ENCODE data around the gene SERPINH1.
A peak's percentile ranks its signal among the peaks of the same experiment; 100 is the strongest.

The SERPINH1 gene

DNA sequence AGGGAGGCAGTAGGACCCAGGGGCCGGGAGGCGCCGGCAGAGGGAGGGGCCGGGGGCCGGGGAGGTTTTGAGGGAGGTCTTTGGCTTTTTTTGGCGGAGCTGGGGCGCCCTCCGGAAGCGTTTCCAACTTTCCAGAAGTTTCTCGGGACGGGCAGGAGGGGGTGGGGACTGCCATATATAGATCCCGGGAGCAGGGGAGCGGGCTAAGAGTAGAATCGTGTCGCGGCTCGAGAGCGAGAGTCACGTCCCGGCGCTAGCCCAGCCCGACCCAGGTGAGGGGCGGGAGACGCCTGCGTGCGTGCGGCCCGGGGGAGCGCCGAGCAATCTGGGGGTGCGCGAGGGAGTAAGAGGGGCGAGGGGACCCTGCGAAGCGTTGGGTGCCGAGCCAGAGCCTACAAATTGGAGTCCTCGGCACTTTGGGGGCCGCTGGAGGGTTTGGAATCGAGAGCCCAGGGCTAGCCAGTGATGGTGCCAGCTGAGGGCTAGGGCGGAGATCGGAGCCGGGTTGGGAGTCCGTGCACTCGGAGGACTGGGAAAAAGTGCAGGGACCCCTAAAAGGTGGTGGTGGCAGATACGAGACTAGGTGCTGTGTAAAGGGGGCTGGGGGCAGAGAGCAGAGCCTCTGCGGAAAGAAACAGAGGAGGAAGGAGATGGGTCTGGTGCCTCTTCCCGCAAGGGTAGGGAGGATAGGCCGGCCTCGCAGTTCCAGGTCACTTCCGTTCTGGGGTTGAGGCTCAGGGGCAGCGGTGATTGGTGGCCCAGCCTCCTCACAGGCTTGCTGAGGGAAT is at the start of gene SERPINH1:
TSS of gene SERPINH1 (plus strand) at position 206 of the 788 bp plus-strand sequence. CDS start 4,097 bp downstream, outside the sequence.
- DNase-seq (ENCODE audit: low spot score), result peak; percentile 81

DNA sequence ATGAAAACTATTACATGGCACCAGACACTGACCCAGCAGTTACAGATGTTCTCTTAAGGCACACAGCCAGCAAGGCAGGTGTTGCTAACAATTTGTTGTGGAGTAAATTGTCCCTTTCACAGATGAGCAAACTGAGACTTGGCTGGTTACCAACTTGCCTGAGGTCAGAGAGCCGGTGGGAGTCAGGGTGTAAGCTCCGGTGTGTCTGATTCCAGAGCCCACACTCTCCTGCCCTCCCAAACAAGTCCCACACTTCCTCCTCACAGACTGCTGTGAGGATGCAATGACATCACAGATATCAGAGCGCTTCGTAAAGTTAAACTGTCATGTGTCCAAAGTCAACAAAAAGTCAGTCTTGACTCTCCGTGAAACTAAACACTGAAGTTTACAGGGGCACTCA is 48.8 kb upstream of the SERPINH1 start:
- no peak for DNase-seq (ENCODE audit: low spot score)

DNA sequence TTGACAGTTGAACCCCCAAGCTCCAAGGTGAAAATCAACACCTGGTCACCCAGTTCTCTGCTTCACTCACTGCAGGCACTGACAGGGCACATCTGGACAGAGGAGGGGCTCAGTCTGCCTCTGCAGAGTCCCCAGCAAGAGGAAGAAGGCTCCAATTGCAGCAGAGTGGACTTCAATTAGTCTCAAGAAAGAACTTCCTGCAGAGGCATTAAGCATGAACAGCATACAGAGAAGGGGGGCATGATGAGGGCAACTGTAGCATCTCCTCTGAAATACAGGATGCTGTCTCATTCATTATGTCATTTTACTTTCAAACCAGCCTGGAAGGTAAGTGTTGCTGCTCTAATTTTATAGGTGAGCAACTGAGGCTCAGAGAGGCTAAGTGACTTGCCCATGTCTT is 47.5 kb upstream of the SERPINH1 start:
- no peak for DNase-seq (ENCODE audit: low spot score)

DNA sequence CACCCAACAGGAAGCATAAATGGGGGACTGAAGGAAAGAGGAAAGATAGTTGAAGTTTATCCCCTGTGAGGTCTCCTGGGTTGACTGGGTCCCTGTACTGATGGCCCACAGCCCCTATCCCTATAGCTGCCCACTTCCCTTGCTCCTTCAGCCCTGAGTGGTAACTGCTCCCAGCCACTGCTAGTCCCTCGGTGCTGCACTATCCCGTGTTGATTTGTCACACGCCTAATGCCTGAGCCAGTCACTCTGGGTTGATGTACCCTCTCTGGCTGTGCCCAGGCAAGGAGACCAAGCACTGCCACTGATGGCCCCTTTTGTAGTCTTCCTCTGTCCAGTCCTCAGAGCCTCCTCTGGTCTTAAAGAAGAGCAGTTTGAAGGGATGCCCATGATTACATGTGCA is 45.9 kb upstream of the SERPINH1 start:
- DNase-seq (ENCODE audit: low spot score), result no peak

- DNase-seq (ENCODE audit: low spot score), result no peak
These were observed 45.2 kb upstream of the SERPINH1 start for GRCh38 chr11:75516886-75517285.

DNA sequence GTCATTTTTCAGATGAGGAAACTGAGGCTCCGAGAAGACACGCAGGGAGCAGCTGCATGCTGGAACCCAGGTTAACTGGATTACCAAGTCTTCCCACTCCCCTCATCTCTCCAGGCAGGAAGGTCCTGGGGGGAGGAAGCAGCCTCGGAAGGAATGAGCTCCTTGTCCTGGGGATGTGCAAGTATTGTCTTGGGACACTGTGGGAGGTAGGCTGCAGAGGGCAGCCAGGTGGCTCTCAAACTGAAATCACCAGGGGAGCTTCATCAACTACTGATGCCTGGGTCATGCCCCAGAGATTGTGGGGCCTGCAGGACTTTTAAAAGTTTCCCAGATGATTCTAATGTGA is 43.9 kb upstream of the SERPINH1 start:
- no peak for DNase-seq (ENCODE audit: low spot score)

GRCh38 chr11:75518771-75519653 is 43.0 kb upstream of the SERPINH1 start:
- DNase-seq (ENCODE audit: low spot score), result no peak

DNA sequence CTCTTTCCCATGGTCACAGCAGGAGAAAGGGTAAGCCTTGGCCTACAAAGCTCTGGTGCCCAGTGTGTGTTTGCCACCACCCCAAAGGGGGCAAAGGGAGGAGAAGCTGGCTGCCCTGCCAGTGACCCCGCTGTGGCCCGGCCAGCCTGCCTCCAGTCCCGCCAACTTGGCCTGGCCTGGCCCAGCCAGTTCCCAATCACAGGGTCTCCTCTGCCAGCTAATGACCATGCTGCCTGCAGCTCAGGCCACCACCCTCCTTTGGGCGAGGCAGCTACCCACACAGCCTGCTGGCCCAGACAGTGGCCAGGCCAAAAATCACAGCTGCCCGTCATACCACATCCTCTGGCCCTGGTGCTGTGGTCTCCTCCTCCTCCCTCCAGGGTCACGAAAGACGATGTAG is 41.4 kb upstream of the SERPINH1 start:
- DNase-seq (ENCODE audit: low spot score), result no peak

DNA sequence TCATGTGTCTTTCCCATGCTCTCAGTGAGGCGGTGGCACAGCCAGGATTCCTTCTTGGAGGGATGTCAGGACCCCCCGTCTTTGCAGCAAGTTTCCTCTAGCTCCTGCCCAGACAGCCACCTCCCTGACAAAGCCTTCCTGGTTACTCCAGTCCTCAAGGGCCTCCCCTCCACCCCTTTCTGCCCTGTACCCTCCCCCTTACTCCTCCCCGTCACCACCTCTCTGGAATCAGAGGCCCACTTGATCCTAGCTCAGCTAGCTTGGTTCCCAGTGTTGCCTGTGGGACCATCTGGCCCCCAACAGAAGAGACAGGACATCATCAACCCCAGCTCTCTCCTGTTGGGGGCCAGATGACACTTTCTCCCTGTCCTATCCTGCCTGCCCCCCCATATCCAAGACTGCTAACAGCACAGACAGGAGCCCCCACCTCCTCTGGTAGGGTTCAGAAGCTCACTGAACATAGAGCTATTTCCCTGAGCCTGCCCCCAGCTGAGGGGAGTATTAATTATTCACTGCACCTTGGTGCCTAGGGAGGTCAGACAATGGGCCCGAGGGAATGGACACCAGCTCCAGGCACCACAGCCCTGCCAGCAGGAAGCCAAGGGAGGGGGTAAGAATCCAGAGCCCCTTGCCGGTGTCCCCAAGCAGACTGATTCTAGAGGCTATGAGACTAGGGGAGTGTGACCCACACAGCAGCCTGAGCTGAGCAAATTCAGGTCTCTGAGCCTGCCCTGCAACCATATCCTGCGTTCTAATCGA is 39.6 kb upstream of the SERPINH1 start:
- no peak for DNase-seq (ENCODE audit: low spot score)

DNA sequence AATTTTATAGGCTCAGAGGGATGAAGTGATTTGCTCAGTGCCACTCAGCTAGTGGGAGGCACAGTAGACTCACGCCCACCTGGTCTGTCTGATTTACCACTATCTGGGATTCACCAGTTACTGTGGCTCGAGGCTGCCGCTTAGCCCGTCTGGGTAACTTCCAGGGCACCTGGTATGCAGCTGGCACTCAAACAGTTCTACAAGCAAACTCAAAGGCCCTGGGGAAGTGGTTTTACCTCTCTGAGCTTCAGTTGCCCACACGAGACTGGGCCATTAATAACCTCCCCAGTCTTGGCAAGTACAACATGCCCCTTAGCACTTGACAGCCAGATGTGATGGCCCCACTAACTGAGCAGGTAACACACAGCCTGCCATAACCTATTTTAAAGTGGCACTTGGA is 38.9 kb upstream of the SERPINH1 start:
- no peak for DNase-seq (ENCODE audit: low spot score)

- DNase-seq (ENCODE audit: low spot score), result no peak
These were observed 38.0 kb upstream of the SERPINH1 start for GRCh38 chr11:75523811-75524664.

DNA sequence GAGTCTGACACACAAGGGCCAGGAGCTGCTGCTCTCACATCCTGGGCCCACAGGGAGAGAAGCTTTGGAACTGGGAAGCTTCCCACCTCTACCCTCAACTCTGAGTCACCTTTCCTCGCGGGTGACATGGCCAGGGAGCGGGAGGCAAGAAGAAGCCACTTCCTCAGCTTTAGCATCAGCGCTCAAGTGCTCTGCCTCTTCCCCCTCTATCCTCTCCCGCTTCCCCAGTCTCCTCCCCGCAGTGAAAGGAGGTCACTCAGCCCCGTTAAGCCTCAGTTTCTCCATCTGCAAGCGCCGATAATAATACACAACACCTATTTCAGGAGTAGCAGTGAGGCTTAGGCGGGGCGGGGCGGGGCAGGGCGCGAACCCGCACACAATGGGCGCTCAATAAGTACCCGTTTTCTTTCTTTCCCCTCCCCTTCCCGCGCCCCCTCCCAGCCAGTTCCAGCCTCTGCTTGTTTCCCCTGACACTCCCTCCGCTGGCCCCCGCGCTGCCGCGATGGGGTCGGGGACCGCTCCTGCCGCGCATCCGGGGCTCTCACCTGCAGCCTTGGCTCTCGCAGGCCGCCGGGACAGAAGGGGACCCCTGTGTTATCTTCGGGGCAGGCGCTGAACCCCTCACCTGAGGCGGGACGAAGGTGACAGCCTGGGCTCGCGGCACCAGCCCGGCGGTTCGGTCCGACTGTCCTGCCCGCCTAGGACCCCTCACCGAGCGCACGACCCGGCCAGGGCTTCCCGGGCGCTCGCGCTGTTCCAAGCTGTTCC is 37.2 kb upstream of the SERPINH1 start:
- peak; percentile 38 for DNase-seq (ENCODE audit: low spot score)

DNA sequence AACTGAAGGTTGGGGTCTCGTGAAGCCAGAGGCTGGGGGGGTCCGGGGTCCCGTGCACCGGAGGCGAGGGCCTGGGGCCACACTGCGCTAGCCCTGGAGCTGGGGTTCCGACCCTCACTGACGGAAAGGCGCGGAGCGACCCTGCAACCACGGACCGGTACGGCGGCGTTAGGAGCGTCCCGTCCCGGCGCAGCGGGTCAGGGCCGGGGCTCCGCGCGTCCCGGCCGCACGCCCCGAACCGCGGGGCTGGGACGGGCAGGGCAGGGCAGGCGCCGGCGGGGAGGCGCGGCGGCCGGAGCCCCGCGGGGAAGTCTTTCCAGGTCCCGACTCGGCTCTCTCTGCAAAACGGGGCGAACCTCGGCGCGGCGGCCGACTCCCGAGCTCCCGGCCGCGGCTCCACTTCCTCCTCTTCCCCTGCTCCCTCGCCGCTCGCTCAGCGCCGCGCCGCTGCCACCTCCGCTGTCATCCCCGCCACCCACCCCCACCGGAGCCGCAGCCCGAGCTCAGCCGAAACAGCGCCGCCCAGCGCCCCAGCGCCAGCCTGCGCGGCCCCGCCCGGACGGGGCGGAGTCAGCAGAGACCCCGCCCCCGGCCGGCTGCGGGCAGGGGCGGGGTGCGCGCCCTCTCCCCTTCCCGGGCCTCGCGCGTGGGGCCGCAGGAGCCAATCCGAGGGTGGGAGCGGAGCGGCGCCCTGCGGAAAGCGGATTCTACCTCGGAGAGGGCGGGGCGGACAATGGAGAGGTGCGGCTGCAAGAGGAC is 36.4 kb upstream of the SERPINH1 start, which contains the start of gene GDPD5:
TSS of gene GDPD5 (minus strand) at position 509 of the 759 bp plus-strand sequence. CDS start 48,206 bp downstream, outside the sequence.
- DNase-seq (ENCODE audit: low spot score), result peak; percentile 96

GRCh38 chr11:75526192-75526541 is 35.9 kb upstream of the SERPINH1 start:
- no peak for DNase-seq (ENCODE audit: low spot score)

GRCh38 chr11:75527130-75527529 is 34.9 kb upstream of the SERPINH1 start:
- DNase-seq (ENCODE audit: low spot score), result no peak

DNA sequence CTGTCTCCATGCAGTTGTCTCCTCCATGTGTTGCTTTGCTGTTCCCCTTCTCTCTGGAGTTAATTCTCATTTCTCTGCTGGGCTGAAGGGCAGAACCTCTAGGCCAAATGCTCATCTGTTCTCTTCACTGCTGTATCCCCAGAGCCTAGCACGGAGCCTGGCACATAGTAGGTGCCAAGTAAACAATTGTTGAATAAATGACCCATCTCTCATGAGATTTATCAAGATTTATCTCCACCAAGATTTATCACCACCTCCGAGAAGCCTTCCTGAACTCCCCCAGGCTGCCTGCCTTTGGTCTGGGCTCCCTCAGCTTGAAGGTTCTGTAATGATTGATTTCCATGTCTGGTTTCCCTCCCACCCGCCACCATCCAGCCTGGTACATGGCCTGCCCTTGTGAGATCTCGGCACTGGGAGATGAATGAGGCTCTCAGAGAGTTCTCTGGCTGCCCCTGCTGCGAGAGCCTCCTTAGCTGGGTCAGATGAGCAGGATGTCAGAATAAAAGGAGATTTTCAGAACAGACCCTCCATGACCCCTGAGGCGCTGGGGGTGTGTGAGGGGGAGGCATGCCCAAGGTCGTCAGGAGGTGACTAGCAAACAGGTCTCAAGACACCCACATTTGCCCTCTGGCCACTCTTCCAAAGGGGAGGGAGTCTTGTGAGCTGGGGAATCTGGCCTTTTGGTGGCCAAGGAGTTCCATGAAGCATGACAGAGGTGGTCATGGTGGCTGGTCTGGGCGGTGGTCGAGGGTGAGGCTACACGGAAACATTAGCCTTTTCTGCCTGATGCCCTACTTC is 33.9 kb upstream of the SERPINH1 start:
- DNase-seq (ENCODE audit: low spot score), result no peak

- DNase-seq (ENCODE audit: low spot score), result no peak
These were observed 31.5 kb upstream of the SERPINH1 start for GRCh38 chr11:75530577-75530976.

GRCh38 chr11:75531325-75531724 is 30.7 kb upstream of the SERPINH1 start:
- no peak for DNase-seq (ENCODE audit: low spot score)
